Measurements from ENCODE around the gene HAPLN1. TPM values are rescaled to one million over a fixed set of nuclear protein-coding genes. Genes with fewer than 3 reads are reported as not detected.
"Not testable (repeated sequence)": the region's sequence is repeated elsewhere in the genome, so short reads cannot be mapped to it uniquely, and the experiment has no call there.

Gene HAPLN1
- total RNA-seq, 1 experiment from 2014 or later: not detected

GRCh38 chr5:83744821-83745220 lies 24.2 kb upstream of the HAPLN1 start:
- H3K27me3 Mint-ChIP-seq (ENCODE audit: unreplicated experiment): no peaks in the 10 kb centered on the region
- no peak for TF ChIP-seq CTCF (IDR thresholded peaks at IDR 0.05; ENCODE audit: unreplicated experiment)
- no TSS peak for BruUV-seq (replicated peaks)
- CTCF ChIA-PET: no interaction called here
- DNase-seq: no peak
- no peaks in the 10 kb centered on the region for H3K36me3 Mint-ChIP-seq (ENCODE audit: insufficient read depth, unreplicated experiment)
- intact Hi-C loops (cut with micrococcal nuclease; ENCODE audit: unreplicated experiment): no loop called here
- H3K27ac Mint-ChIP-seq (ENCODE audit: unreplicated experiment): no peak overlapping the region
- H3K4me1 Mint-ChIP-seq (ENCODE audit: low read depth, unreplicated experiment): no peaks in the 10 kb centered on the region
- H3K4me3 Mint-ChIP-seq (ENCODE audit: low read depth, unreplicated experiment): no peak overlapping the region
- peaks cover 10% of the 10 kb centered on the region for H3K9me3 Mint-ChIP-seq (ENCODE audit: low read depth, unreplicated experiment)

- BruUV-seq (replicated peaks): no TSS peak
- intact Hi-C loops (cut with micrococcal nuclease; ENCODE audit: unreplicated experiment): no loop called here
- H3K4me3 Mint-ChIP-seq (ENCODE audit: low read depth, unreplicated experiment): no peak overlapping the region
- H3K4me1 Mint-ChIP-seq (ENCODE audit: low read depth, unreplicated experiment): no peaks in the 10 kb centered on the region
- no peak for TF ChIP-seq CTCF (IDR thresholded peaks at IDR 0.05; ENCODE audit: unreplicated experiment)
- no peak overlapping the region for H3K27ac Mint-ChIP-seq (ENCODE audit: unreplicated experiment)
- H3K9me3 Mint-ChIP-seq (ENCODE audit: low read depth, unreplicated experiment): peaks cover 2% of the 10 kb centered on the region
- H3K36me3 Mint-ChIP-seq (ENCODE audit: insufficient read depth, unreplicated experiment): no peaks in the 10 kb centered on the region
- no peaks in the 10 kb centered on the region for H3K27me3 Mint-ChIP-seq (ENCODE audit: unreplicated experiment)
- no peak for DNase-seq
- CTCF ChIA-PET: interaction anchor here (0.6 kb wide), 1 partner anchor 104 kb away, joined by 5 read pairs; no protein-coding TSS in a partner anchor
Observed at GRCh38 chr5:83742089-83742488, 21.4 kb upstream of the HAPLN1 start.

- no TSS peak for BruUV-seq (replicated peaks)
- intact Hi-C loops (cut with micrococcal nuclease; ENCODE audit: unreplicated experiment): no loop called here
- Mint-ChIP-seq H3K4me3 (ENCODE audit: low read depth, unreplicated experiment) (no peak overlapping the region), H3K27ac (ENCODE audit: unreplicated experiment) (no peak overlapping the region), H3K9me3 (ENCODE audit: low read depth, unreplicated experiment) (peaks cover 2% of the 10 kb centered on the region), H3K4me1 (ENCODE audit: low read depth, unreplicated experiment) (no peaks in the 10 kb centered on the region), H3K36me3 (ENCODE audit: insufficient read depth, unreplicated experiment) (no peaks in the 10 kb centered on the region), H3K27me3 (ENCODE audit: unreplicated experiment) (no peaks in the 10 kb centered on the region)
- no peak for DNase-seq
- TF ChIP-seq CTCF (IDR thresholded peaks at IDR 0.05; ENCODE audit: unreplicated experiment): no peak
- CTCF ChIA-PET: interaction anchor here (0.6 kb wide), 1 partner anchor 104 kb away, joined by 5 read pairs; no protein-coding TSS in a partner anchor
Observed at GRCh38 chr5:83741571-83741970, 20.9 kb upstream of the HAPLN1 start.

GRCh38 chr5:83740741-83741140 lies 20.1 kb upstream of the HAPLN1 start:
- Mint-ChIP-seq H3K27ac (ENCODE audit: unreplicated experiment) (no peak overlapping the region), H3K36me3 (ENCODE audit: insufficient read depth, unreplicated experiment) (no peaks in the 10 kb centered on the region), H3K27me3 (ENCODE audit: unreplicated experiment) (no peaks in the 10 kb centered on the region), H3K4me3 (ENCODE audit: low read depth, unreplicated experiment) (no peak overlapping the region), H3K4me1 (ENCODE audit: low read depth, unreplicated experiment) (no peaks in the 10 kb centered on the region), H3K9me3 (ENCODE audit: low read depth, unreplicated experiment) (no peaks in the 10 kb centered on the region)
- no peak for TF ChIP-seq CTCF (IDR thresholded peaks at IDR 0.05; ENCODE audit: unreplicated experiment)
- CTCF ChIA-PET: no interaction called here
- no peak for DNase-seq
- intact Hi-C loops (cut with micrococcal nuclease; ENCODE audit: unreplicated experiment): no loop called here
- no TSS peak for BruUV-seq (replicated peaks)

- H3K4me1 Mint-ChIP-seq (ENCODE audit: low read depth, unreplicated experiment); H3K36me3 Mint-ChIP-seq (ENCODE audit: insufficient read depth, unreplicated experiment); H3K4me3 Mint-ChIP-seq (ENCODE audit: low read depth, unreplicated experiment); H3K27me3 Mint-ChIP-seq (ENCODE audit: unreplicated experiment); DNase-seq; intact Hi-C loops (cut with micrococcal nuclease; ENCODE audit: unreplicated experiment); BruUV-seq (replicated peaks); H3K9me3 Mint-ChIP-seq (ENCODE audit: low read depth, unreplicated experiment); H3K27ac Mint-ChIP-seq (ENCODE audit: unreplicated experiment): not testable (repeated sequence)
- CTCF ChIA-PET: interaction anchor here (0.7 kb wide), 1 partner anchor 1787 kb away, joined by 3 read pairs; no protein-coding TSS in a partner anchor
Observed at GRCh38 chr5:83736169-83736568, 15.5 kb upstream of the HAPLN1 start.

GRCh38 chr5:83735058-83735457 lies 14.4 kb upstream of the HAPLN1 start:
- H3K4me1 Mint-ChIP-seq (ENCODE audit: low read depth, unreplicated experiment); H3K4me3 Mint-ChIP-seq (ENCODE audit: low read depth, unreplicated experiment); H3K9me3 Mint-ChIP-seq (ENCODE audit: low read depth, unreplicated experiment); intact Hi-C loops (cut with micrococcal nuclease; ENCODE audit: unreplicated experiment); DNase-seq; H3K27me3 Mint-ChIP-seq (ENCODE audit: unreplicated experiment); H3K36me3 Mint-ChIP-seq (ENCODE audit: insufficient read depth, unreplicated experiment); H3K27ac Mint-ChIP-seq (ENCODE audit: unreplicated experiment); BruUV-seq (replicated peaks): not testable (repeated sequence)
- CTCF ChIA-PET: interaction anchor here (0.6 kb wide), 1 partner anchor 17 kb away, joined by 3 read pairs; no protein-coding TSS in a partner anchor

Measured in Calu3 (cell line).